ENCODE results near the gene FBXL13. TPM values are rescaled to one million over a fixed set of nuclear protein-coding genes. Genes with fewer than 3 reads are reported as not detected.

Gene FBXL13
- polyA plus RNA-seq, 1 of the 3 experiments (the other 2 are of a cell fraction) = 1.1 TPM

- no peaks in the 10 kb centered on the region for H4K20me1 ChIP-seq (ENCODE audit: insufficient read depth)
Observed at GRCh38 chr7:102817616-102818573, 256.7 kb downstream of the FBXL13 start.

More at GRCh38 chr7:102817616-102818573, 256.7 kb downstream of the FBXL13 start:
- no peak overlapping the region for H3K27ac ChIP-seq (ENCODE audit: low read depth in 2 of 2, low read length in 1 of 2)
- H3K36me3 ChIP-seq (replicated peaks in 1 of 2; ENCODE audit: control insufficient read depth in 1 of 2, insufficient read depth in 2 of 2, low read length in 1 of 2) = peaks cover 3 to 4% of the 10 kb centered on the region in 2 experiments
- ChIA-PET POLR2A (no interaction called here), CTCF (no interaction called here)
- 82% methylated on average over 4 of the region's 4 CpGs for WGBS (ENCODE audit: low lambda C conversion rate)
- H3K4me1 ChIP-seq (ENCODE audit: control insufficient read depth in 1 of 2, insufficient read depth in 2 of 2, low read depth in 1 of 2, low read length in 1 of 2) = no peaks in the 10 kb centered on the region
- H3K9ac ChIP-seq = no peak overlapping the region
- H3K9me2 ChIP-seq = no peaks in the 10 kb centered on the region
- no peak for DNase-seq
- no peak overlapping the region for H3K4me3 ChIP-seq (ENCODE audit: low read depth in 2 of 2, low read length in 1 of 2)
- no peak overlapping the region for H3K4me2 ChIP-seq
- H3K9me3 ChIP-seq = no peaks in the 10 kb centered on the region
- no peak for TF ChIP-seq RAD21 (IDR thresholded peaks at IDR 0.05; ENCODE audit: low read length)
- TF ChIP-seq, protein P1, sequence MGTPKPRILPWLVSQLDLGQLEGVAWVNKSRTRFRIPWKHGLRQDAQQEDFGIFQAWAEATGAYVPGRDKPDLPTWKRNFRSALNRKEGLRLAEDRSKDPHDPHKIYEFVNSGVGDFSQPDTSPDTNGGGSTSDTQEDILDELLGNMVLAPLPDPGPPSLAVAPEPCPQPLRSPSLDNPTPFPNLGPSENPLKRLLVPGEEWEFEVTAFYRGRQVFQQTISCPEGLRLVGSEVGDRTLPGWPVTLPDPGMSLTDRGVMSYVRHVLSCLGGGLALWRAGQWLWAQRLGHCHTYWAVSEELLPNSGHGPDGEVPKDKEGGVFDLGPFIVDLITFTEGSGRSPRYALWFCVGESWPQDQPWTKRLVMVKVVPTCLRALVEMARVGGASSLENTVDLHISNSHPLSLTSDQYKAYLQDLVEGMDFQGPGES (IDR thresholded peaks at IDR 0.05; ENCODE audit: low read depth, low read length) = no peak
- TF ChIP-seq, protein P2, sequence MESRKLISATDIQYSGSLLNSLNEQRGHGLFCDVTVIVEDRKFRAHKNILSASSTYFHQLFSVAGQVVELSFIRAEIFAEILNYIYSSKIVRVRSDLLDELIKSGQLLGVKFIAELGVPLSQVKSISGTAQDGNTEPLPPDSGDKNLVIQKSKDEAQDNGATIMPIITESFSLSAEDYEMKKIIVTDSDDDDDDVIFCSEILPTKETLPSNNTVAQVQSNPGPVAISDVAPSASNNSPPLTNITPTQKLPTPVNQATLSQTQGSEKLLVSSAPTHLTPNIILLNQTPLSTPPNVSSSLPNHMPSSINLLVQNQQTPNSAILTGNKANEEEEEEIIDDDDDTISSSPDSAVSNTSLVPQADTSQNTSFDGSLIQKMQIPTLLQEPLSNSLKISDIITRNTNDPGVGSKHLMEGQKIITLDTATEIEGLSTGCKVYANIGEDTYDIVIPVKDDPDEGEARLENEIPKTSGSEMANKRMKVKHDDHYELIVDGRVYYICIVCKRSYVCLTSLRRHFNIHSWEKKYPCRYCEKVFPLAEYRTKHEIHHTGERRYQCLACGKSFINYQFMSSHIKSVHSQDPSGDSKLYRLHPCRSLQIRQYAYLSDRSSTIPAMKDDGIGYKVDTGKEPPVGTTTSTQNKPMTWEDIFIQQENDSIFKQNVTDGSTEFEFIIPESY (IDR thresholded peaks at IDR 0.05; ENCODE audit: borderline replicate concordance, low read depth) = no peak
- no peak for TF ChIP-seq YY1 (IDR thresholded peaks at IDR 0.05; ENCODE audit: low read depth)
- TF ChIP-seq, protein P3, sequence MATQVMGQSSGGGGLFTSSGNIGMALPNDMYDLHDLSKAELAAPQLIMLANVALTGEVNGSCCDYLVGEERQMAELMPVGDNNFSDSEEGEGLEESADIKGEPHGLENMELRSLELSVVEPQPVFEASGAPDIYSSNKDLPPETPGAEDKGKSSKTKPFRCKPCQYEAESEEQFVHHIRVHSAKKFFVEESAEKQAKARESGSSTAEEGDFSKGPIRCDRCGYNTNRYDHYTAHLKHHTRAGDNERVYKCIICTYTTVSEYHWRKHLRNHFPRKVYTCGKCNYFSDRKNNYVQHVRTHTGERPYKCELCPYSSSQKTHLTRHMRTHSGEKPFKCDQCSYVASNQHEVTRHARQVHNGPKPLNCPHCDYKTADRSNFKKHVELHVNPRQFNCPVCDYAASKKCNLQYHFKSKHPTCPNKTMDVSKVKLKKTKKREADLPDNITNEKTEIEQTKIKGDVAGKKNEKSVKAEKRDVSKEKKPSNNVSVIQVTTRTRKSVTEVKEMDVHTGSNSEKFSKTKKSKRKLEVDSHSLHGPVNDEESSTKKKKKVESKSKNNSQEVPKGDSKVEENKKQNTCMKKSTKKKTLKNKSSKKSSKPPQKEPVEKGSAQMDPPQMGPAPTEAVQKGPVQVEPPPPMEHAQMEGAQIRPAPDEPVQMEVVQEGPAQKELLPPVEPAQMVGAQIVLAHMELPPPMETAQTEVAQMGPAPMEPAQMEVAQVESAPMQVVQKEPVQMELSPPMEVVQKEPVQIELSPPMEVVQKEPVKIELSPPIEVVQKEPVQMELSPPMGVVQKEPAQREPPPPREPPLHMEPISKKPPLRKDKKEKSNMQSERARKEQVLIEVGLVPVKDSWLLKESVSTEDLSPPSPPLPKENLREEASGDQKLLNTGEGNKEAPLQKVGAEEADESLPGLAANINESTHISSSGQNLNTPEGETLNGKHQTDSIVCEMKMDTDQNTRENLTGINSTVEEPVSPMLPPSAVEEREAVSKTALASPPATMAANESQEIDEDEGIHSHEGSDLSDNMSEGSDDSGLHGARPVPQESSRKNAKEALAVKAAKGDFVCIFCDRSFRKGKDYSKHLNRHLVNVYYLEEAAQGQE (IDR thresholded peaks at IDR 0.05; ENCODE audit: low read depth, low read length) = no peak
- TF ChIP-seq MXI1 (IDR thresholded peaks at IDR 0.05; ENCODE audit: low read depth, low read length) = no peak
- TF ChIP-seq FOSL2 (IDR thresholded peaks at IDR 0.05; ENCODE audit: borderline replicate concordance, low read depth) = no peak
- no peak for TF ChIP-seq TCF12 (IDR thresholded peaks at IDR 0.05)
- TF ChIP-seq POLR2AphosphoS5 (IDR thresholded peaks at IDR 0.05; ENCODE audit: low read depth, low read length) = no peak
- no peak for TF ChIP-seq RCOR1 (IDR thresholded peaks at IDR 0.05; ENCODE audit: low read length)
- TF ChIP-seq, protein P4, sequence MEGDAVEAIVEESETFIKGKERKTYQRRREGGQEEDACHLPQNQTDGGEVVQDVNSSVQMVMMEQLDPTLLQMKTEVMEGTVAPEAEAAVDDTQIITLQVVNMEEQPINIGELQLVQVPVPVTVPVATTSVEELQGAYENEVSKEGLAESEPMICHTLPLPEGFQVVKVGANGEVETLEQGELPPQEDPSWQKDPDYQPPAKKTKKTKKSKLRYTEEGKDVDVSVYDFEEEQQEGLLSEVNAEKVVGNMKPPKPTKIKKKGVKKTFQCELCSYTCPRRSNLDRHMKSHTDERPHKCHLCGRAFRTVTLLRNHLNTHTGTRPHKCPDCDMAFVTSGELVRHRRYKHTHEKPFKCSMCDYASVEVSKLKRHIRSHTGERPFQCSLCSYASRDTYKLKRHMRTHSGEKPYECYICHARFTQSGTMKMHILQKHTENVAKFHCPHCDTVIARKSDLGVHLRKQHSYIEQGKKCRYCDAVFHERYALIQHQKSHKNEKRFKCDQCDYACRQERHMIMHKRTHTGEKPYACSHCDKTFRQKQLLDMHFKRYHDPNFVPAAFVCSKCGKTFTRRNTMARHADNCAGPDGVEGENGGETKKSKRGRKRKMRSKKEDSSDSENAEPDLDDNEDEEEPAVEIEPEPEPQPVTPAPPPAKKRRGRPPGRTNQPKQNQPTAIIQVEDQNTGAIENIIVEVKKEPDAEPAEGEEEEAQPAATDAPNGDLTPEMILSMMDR (IDR thresholded peaks at IDR 0.05) = no peak
- TF ChIP-seq TAF1 (IDR thresholded peaks at IDR 0.05; ENCODE audit: borderline replicate concordance, low read depth, low read length) = no peak
- no peak for TF ChIP-seq USF1 (IDR thresholded peaks at IDR 0.05; ENCODE audit: borderline replicate concordance, low read depth)
- no peak for TF ChIP-seq JUND (IDR thresholded peaks at IDR 0.05)
- TF ChIP-seq NRF1 (IDR thresholded peaks at IDR 0.05; ENCODE audit: low read depth, low read length) = no peak
- no peak for TF ChIP-seq CHD2 (IDR thresholded peaks at IDR 0.05; ENCODE audit: low read length, partially characterized antibody)
- no peak for TF ChIP-seq TEAD4 (IDR thresholded peaks at IDR 0.05; ENCODE audit: borderline replicate concordance, insufficient read depth)
- TF ChIP-seq, protein P5, sequence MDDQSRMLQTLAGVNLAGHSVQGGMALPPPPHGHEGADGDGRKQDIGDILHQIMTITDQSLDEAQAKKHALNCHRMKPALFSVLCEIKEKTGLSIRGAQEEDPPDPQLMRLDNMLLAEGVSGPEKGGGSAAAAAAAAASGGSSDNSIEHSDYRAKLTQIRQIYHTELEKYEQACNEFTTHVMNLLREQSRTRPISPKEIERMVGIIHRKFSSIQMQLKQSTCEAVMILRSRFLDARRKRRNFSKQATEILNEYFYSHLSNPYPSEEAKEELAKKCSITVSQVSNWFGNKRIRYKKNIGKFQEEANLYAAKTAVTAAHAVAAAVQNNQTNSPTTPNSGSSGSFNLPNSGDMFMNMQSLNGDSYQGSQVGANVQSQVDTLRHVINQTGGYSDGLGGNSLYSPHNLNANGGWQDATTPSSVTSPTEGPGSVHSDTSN (IDR thresholded peaks at IDR 0.05) = no peak
- H3K79me2 ChIP-seq (ENCODE audit: insufficient read depth) = no peaks in the 10 kb centered on the region
- H3F3A ChIP-seq (replicated peaks; ENCODE audit: insufficient read depth) = no peaks in the 10 kb centered on the region
- H2AFZ ChIP-seq (ENCODE audit: low read depth) = no peak overlapping the region
- no peaks in the 10 kb centered on the region for H3K27me3 ChIP-seq (ENCODE audit: insufficient read depth)
